Mononuclear cell (primary cell): ENCODE data around the gene GSAP. TPM values are rescaled to one million over a fixed set of nuclear protein-coding genes. Genes with fewer than 3 reads are reported as not detected.

Experiments
- H3K27me3 ChIP-seq: 2 replicates; pipeline ENCODE4 v1.6.0; 2011; ENCODE audit warnings: low read length, control low read depth; ENCODE audit not compliant: insufficient read depth
- H3K4me1 ChIP-seq: 2 replicates; pipeline ENCODE4 v1.5.1; 2011; ENCODE audit warnings: mild to moderate bottlenecking, low read length, control low read depth; ENCODE audit not compliant: insufficient read depth
- H3K4me3 ChIP-seq: 2 replicates; pipeline ENCODE4 v1.5.1; 2011; ENCODE audit warnings: mild to moderate bottlenecking, low read length, moderate library complexity
- H3K9me3 ChIP-seq: 2 replicates; pipeline ENCODE4 v1.5.1; 2011; ENCODE audit warnings: low read depth, mild to moderate bottlenecking, control low read depth, low read length
- total RNA-seq: library from RNA; depleted of rRNA; stranded (reverse); fragments of >200 nt; gene quantifications from one replicate; pipeline ENCODE4 v1.2.3, GENCODE V29; 2012

Gene GSAP
- total RNA-seq, 1 donor: 48.0 TPM

DNA sequence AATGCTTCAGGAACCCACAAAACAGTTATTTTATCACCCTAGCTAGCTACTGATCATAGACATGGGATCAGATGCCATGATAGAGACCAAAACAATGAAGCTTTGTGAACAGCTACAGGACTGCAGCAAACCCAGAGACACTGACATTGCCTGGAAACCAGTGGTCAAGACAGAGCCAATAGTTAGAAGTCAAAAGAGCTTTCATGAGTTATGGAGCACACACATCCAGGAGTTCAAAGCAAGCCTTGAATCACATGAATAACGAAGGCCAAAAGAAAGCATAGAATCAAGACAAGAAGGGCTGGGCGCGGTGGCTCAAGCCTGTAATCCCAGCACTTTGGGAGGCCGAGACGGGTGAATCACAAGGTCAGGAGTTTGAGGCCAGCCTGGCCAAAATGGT lies 34.5 kb upstream of the GSAP start:
- Histone ChIP-seq H3K4me3 (no peak overlapping the region), H3K4me1 (peaks cover 46% of the 10 kb centered on the region), H3K9me3 (no peaks in the 10 kb centered on the region), H3K27me3 (no peaks in the 10 kb centered on the region)

DNA sequence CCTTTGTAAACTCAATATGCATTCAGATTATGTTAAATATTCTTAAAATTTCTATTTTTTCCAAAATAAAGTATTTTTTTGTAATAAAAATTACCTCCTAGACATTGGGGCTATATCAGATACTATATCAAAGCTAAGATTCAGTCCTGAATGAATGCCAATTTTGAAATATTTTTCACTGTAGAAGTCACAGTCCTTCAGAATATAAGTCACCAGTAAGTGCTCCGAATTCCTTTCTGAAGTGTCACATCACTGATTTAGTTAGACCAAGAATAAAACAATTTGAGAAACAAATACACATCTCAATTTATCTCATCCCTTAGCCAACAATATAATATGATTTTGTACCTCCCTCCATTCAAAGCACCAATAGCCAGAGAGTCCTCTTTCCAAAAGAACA lies 33.9 kb upstream of the GSAP start:
- no peaks in the 10 kb centered on the region for H3K27me3 ChIP-seq
- H3K9me3 ChIP-seq: no peaks in the 10 kb centered on the region
- peaks cover 42% of the 10 kb centered on the region for H3K4me1 ChIP-seq
- H3K4me3 ChIP-seq: no peak overlapping the region

DNA sequence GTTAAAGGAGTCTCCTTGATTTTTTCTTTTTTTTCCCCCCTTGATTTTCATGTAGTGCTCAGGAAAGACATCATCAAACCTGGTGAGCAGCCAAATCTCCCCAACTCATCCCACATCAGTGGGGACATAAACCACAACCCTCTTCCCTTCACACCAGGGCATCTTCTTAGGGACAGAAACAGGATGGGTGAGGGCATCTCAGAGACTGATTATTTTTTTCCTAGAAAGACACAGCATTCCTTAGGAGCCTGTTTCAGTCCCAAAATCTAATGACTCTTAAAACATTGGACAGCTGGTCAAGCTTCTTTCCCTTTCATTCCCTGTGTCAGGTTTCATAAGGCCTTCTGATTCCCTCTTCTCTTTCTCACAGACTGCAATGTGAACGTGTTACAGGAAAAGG lies 31.5 kb upstream of the GSAP start:
- Histone ChIP-seq H3K4me1 (peaks cover 26% of the 10 kb centered on the region), H3K4me3 (no peak overlapping the region), H3K9me3 (no peaks in the 10 kb centered on the region), H3K27me3 (no peaks in the 10 kb centered on the region)

DNA sequence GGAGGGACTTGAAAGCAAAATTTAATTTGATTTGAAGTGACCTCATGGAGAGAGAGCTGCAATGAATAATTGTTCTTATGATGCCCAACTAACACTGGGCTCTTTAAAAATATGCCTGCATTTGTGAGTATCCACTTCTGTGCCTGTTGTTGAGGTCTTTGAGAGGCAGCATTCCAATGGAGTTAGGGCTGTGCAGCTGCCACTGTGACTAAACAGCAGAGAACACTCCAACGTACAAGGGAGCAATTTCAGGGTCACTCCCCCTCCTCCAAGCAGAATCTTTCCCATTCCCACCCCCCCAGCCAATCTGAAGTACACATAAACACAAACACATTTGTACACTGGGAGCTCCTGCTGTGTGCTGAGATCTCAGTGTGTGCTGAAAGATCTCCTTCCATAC lies 28.0 kb upstream of the GSAP start:
- Histone ChIP-seq H3K27me3 (no peaks in the 10 kb centered on the region), H3K4me1 (peaks cover 27% of the 10 kb centered on the region), H3K4me3 (no peak overlapping the region), H3K9me3 (no peaks in the 10 kb centered on the region)

DNA sequence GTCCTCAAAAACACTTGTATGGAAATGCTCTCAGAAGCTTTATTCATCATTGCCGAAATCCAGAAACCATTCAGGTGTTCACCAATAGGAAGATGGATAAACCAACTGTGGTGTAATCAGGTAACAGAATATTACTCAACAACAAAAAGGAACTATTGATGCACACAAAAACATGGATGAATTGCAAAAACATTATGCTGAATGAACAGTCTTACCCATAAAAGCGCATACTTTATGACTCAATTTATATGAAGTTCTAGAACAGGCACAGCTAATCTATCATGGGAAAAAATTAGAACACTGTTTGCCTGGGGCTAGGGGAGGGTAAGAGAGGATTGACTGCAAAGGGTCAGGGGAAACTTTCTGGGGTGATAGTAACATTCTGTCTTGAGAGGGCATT lies 26.9 kb upstream of the GSAP start:
- Histone ChIP-seq H3K4me3 (no peak overlapping the region), H3K9me3 (no peaks in the 10 kb centered on the region), H3K27me3 (no peaks in the 10 kb centered on the region), H3K4me1 (peaks cover 27% of the 10 kb centered on the region)

GRCh38 chr7:77442636-77443035 lies 26.5 kb upstream of the GSAP start:
- no peak overlapping the region for H3K4me3 ChIP-seq
- peaks cover 24% of the 10 kb centered on the region for H3K4me1 ChIP-seq
- H3K9me3 ChIP-seq: no peaks in the 10 kb centered on the region
- H3K27me3 ChIP-seq: no peaks in the 10 kb centered on the region

- Histone ChIP-seq H3K9me3 (no peaks in the 10 kb centered on the region), H3K27me3 (no peaks in the 10 kb centered on the region), H3K4me3 (no peak overlapping the region), H3K4me1 (peaks cover 12% of the 10 kb centered on the region)
Observed at GRCh38 chr7:77441046-77441445, 24.9 kb upstream of the GSAP start.

- no peaks in the 10 kb centered on the region for H3K9me3 ChIP-seq
- H3K4me3 ChIP-seq: no peak overlapping the region
- no peaks in the 10 kb centered on the region for H3K27me3 ChIP-seq
- peaks cover 19% of the 10 kb centered on the region for H3K4me1 ChIP-seq
Observed at GRCh38 chr7:77439572-77439971, 23.4 kb upstream of the GSAP start.

DNA sequence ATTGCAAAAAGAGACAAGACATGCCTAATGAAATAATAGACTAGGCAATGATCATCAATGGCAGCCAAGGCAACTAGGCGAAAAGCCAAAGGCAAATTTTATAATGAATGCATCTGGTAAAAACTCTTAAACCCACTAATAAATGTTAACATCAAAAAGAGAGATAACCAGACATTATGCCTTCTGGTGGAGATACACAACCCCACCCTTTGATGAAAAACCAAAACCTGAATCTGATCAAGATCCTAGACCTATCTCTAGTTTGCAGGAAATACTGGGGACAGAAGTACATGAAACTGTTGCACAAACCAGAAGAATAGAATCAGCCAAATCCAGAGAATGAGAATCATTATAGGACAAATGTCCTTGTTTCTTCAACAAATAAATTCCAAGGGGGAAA lies 22.0 kb upstream of the GSAP start:
- Histone ChIP-seq H3K27me3 (no peaks in the 10 kb centered on the region), H3K4me3 (no peak overlapping the region), H3K9me3 (no peaks in the 10 kb centered on the region), H3K4me1 (peaks cover 28% of the 10 kb centered on the region)

- Histone ChIP-seq H3K4me1 (peaks cover 29% of the 10 kb centered on the region), H3K4me3 (no peak overlapping the region), H3K27me3 (no peaks in the 10 kb centered on the region), H3K9me3 (no peaks in the 10 kb centered on the region)
Observed at GRCh38 chr7:77434570-77435275, 18.6 kb upstream of the GSAP start.

DNA sequence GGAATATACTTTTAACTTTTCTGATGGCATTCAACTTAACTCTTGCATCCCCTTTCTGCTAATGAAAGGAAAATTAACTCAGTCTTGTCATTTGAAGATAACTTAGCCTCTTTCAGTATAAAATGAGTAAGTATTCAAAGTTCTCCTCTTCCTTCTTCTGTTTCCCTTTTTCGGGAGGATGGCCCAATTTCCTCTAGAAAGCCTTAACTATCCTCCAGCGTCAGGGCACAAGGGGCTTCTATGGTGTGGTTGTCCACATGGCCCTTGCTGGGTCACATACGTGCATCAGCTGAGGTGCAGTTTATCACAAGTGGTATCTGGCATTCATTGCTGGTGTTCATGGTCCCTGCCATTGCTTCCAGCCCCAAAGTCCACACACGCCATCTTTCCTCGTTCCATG lies 17.8 kb upstream of the GSAP start:
- no peaks in the 10 kb centered on the region for H3K27me3 ChIP-seq
- H3K4me3 ChIP-seq: no peak overlapping the region
- peaks cover 34% of the 10 kb centered on the region for H3K4me1 ChIP-seq
- no peaks in the 10 kb centered on the region for H3K9me3 ChIP-seq

DNA sequence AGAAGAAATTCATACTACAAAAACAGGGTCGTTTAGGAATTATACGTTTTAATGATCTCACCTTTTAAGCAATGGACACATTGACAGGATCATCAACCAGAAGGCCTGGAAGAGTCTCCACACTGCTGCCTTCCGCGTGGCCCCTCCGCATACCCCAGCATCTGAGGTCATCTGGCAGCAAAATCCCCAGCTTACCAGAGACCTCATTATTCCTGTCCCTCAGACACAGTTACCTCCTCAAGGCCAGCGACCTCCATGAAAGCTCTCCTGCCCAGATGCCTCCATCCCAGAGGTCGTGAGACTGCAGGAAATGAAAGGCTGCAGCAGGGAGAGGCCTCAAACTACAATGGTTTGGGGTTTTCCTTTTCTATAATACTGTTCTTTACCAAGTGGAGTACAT lies 14.8 kb upstream of the GSAP start:
- no peaks in the 10 kb centered on the region for H3K27me3 ChIP-seq
- peaks cover 61% of the 10 kb centered on the region for H3K4me1 ChIP-seq

DNA sequence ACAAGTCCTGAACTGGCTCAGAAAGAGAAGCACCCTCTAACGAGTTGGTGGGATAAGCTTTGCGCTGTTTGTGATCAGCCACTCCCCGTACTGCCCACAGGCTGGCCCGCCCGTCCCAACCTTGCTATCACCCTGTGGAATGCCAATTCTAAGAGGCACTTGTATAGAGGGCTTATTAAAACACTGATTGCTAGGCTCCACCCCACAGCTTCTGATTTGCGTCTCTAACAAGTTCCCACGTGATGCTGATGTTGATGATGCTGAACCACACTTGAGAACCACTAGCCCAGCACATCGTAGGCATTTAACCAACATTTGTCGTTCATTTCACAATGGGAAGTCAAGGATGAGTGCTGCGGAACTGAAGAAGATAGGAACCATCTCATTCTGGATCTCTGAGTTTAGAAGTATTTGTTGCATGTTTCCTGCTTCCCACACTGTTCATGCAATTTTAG lies 12.7 kb upstream of the GSAP start:
- H3K27me3 ChIP-seq: no peaks in the 10 kb centered on the region
- H3K4me3 ChIP-seq: no peak overlapping the region
- peaks cover 51% of the 10 kb centered on the region for H3K4me1 ChIP-seq
- H3K9me3 ChIP-seq: no peaks in the 10 kb centered on the region

More for the DNA sequence above, 14.8 kb upstream of the GSAP start:
- Histone ChIP-seq H3K9me3 (no peaks in the 10 kb centered on the region), H3K4me3 (no peak overlapping the region)

DNA sequence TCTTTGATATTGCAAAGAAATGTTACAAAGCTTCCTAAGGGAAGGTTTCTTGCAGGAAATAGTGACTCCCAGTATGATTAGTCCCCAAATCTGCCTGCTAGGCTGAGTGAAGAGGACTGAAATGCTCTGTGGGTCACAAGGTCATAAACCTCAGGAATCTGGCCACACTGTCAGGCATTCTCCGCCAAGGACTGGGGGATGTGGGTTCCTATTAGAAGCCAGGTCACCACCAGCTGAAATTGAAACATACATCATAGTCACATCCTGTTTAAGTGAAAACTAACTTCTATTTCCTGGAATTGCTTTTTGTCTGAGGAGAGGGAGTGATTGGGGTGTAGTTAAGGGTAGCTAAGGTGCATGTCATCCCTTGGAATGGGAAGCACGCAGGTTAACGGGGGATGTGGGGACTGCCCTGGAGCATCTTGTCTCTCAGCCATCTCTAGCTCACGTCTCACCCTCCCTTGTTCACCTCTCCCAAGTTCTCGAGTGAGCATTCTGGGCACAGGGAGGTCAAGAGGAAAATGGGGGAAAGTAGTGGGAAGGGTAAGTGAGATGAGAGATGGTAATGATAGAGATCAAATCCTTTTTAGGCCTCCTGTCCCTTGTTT lies 12.0 kb upstream of the GSAP start:
- Histone ChIP-seq H3K27me3 (no peaks in the 10 kb centered on the region), H3K9me3 (no peaks in the 10 kb centered on the region), H3K4me1 (peaks cover 44% of the 10 kb centered on the region), H3K4me3 (no peak overlapping the region)

DNA sequence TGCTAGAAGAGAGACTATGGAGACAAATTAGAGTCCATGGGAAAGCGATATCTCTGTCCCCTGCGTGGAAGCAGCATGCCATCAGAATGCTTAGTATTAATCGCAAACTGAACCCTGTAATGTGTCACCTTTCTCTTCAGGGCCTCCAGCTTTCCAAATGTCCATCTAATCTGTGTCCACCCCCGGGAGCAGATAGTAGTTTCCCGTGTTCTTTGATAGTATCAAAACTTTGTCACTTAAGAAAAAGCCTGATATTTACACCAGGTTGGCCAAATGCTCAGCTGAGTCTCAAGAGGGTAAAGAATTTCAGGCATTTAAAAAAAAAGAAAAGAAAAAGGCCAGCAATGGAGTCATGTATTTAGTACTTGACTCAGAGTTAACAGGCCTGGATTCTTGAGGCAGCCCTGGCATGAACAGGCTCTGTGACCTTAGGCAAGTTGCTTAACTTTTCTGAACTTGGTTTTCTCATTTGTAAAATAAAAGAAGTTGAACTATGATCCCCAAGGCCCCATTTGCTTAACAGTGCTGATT lies 10.4 kb upstream of the GSAP start:
- H3K9me3 ChIP-seq: no peaks in the 10 kb centered on the region
- H3K27me3 ChIP-seq: no peaks in the 10 kb centered on the region
- no peak overlapping the region for H3K4me3 ChIP-seq
- H3K4me1 ChIP-seq: peaks cover 41% of the 10 kb centered on the region

GRCh38 chr7:77426052-77426404 lies 9.9 kb upstream of the GSAP start:
- no peak overlapping the region for H3K4me3 ChIP-seq
- no peaks in the 10 kb centered on the region for H3K9me3 ChIP-seq
- peaks cover 46% of the 10 kb centered on the region for H3K4me1 ChIP-seq
- no peaks in the 10 kb centered on the region for H3K27me3 ChIP-seq
